Neural crest cell (in vitro differentiated cells): Measurements from ENCODE around the gene CIROP. TPM values are rescaled to one million over a fixed set of nuclear protein-coding genes. Genes with fewer than 3 reads are reported as not detected.

Experiments
- DNase-seq: peaks from one replicate; pipeline ENCODE4 v3.0.0; 2021; ENCODE audit warnings: low read depth, mixed read lengths, low spot score
- H3K27ac Mint-ChIP-seq: one replicate; pipeline ENCODE4 v1.8.0; 2021; ENCODE audit warnings: mild to moderate bottlenecking, mixed read lengths; ENCODE audit not compliant: unreplicated experiment
- H3K27me3 Mint-ChIP-seq: 2 replicates; pipeline ENCODE4 v1.8.0; 2021; ENCODE audit warnings: low read depth, mild to moderate bottlenecking, mixed read lengths
- H3K36me3 Mint-ChIP-seq: 2 replicates; pipeline ENCODE4 v1.8.0; 2021; ENCODE audit warnings: low read depth, mild to moderate bottlenecking, mixed read lengths
- H3K4me1 Mint-ChIP-seq: 2 replicates; pipeline ENCODE4 v1.8.0; 2021; ENCODE audit warnings: mixed read lengths
- H3K4me3 Mint-ChIP-seq: one replicate; pipeline ENCODE4 v1.8.0; 2021; ENCODE audit warnings: mild to moderate bottlenecking, mixed read lengths
- H3K9me3 Mint-ChIP-seq: 2 replicates; pipeline ENCODE4 v1.8.0; 2021; ENCODE audit warnings: mixed read lengths
- CTCF ChIP-seq: fragments of 200-600 bp; sonication (generic); conservative IDR thresholded peaks from 2 replicates; pipeline ENCODE4 v1.5.0; 2021; ENCODE audit warnings: antibody characterized with exemption, mild to moderate bottlenecking
- total RNA-seq: library from RNA; stranded (reverse); gene quantifications from 2 replicates; pipeline ENCODE4 v1.2.1, GENCODE V29; 2021

Gene CIROP
- total RNA-seq, 1 donor from 2014 or later, result not detected

- TF ChIP-seq CTCF, result no peak
- Mint-ChIP-seq H3K4me1 (peaks cover 22% of the 10 kb centered on the region), H3K9me3 (no peaks in the 10 kb centered on the region), H3K27me3 (peaks cover 5% of the 10 kb centered on the region), H3K36me3 (peaks cover 18% of the 10 kb centered on the region), H3K4me3 (peak overlapping the region; percentile 66), H3K27ac (no peak overlapping the region)
- DNase-seq, result no peak
These were observed 44.1 kb downstream of the CIROP start for GRCh38 chr14:23060536-23061260.

GRCh38 chr14:23058654-23059504 lies 45.9 kb downstream of the CIROP start:
- Mint-ChIP-seq H3K4me1 (peaks cover 20% of the 10 kb centered on the region), H3K27me3 (peaks cover 5% of the 10 kb centered on the region), H3K36me3 (peaks cover 15% of the 10 kb centered on the region), H3K4me3 (peak overlapping the region; percentile 96), H3K27ac (no peak overlapping the region), H3K9me3 (no peaks in the 10 kb centered on the region)
- DNase-seq, result no peak
- TF ChIP-seq CTCF, result no peak

- Mint-ChIP-seq H3K27me3 (peaks cover 5% of the 10 kb centered on the region), H3K4me3 (peak overlapping the region; percentile 96), H3K9me3 (no peaks in the 10 kb centered on the region), H3K27ac (peak overlapping the region; percentile 87), H3K36me3 (peaks cover 8% of the 10 kb centered on the region), H3K4me1 (peaks cover 20% of the 10 kb centered on the region)
- peak; percentile 97 for TF ChIP-seq CTCF
- peak; percentile 96 for DNase-seq
These were observed 46.8 kb downstream of the CIROP start for GRCh38 chr14:23057757-23058653.

GRCh38 chr14:23056956-23057756 lies 47.6 kb downstream of the CIROP start, which contains the start of gene CDH24:
Gene CDH24 (minus strand): TSS chr14:23057520. CDS start chr14:23055733, 1,787 bp downstream.
- peak within 1 kb of the TSS; percentile 87 for H3K27ac Mint-ChIP-seq
- H3K9me3 Mint-ChIP-seq, result no peaks in the 10 kb centered on the region
- peak within 1 kb of the TSS; percentile 96 for H3K4me3 Mint-ChIP-seq

More at GRCh38 chr14:23056956-23057756, 47.6 kb downstream of the CIROP start, which contains the start of gene CDH24:
- TF ChIP-seq CTCF, result no peak
- peak; percentile 72 for DNase-seq
- H3K27me3 Mint-ChIP-seq, result peaks cover 5% of the 10 kb centered on the region
- peaks cover 4% of the 10 kb centered on the region for H3K36me3 Mint-ChIP-seq
- peaks cover 20% of the 10 kb centered on the region for H3K4me1 Mint-ChIP-seq
